ENCODE measurements around the gene FOLR1. TPM values are rescaled to one million over a fixed set of nuclear protein-coding genes. Genes with fewer than 3 reads are reported as not detected.

The FOLR1 gene
- total RNA-seq, 1 experiment from 2014 or later: 0.40 TPM

- Mint-ChIP-seq H3K4me1 (ENCODE audit: insufficient read depth, unreplicated experiment) (peaks cover 9% of the 10 kb centered on the region), H3K4me3 (ENCODE audit: unreplicated experiment) (no peak overlapping the region), H3K9me3 (ENCODE audit: unreplicated experiment) (no peaks in the 10 kb centered on the region), H3K27me3 (ENCODE audit: insufficient read depth, unreplicated experiment) (no peaks in the 10 kb centered on the region), H3K27ac (ENCODE audit: low read depth, unreplicated experiment) (no peak overlapping the region), H3K36me3 (ENCODE audit: insufficient read depth, unreplicated experiment) (peaks cover 48% of the 10 kb centered on the region)
- POLR2A ChIA-PET: interaction anchor here (0.6 to 3.3 kb wide), 5 partner anchors 11 to 213 kb away, joined by 3 to 25 read pairs (median 7); partner anchors contain the start of gene INPPL1
- TF ChIP-seq CTCF (IDR thresholded peaks at IDR 0.05; ENCODE audit: unreplicated experiment): no peak
- no peak for DNase-seq (ENCODE audit: unreplicated experiment)
- intact Hi-C loops (cut with micrococcal nuclease): loop anchor here (5.0 kb wide), 1 partner anchor 260 kb away; no protein-coding TSS in a partner anchor
- BruUV-seq (replicated peaks): no TSS peak
- CTCF ChIA-PET: interaction anchor here (1.1 to 3.6 kb wide), 7 partner anchors 8 to 260 kb away, joined by 3 to 12 read pairs (median 4); no protein-coding TSS in a partner anchor
Measured at GRCh38 chr11:72237112-72237931, 45.4 kb downstream of the FOLR1 start.

- ChIA-PET POLR2A (interaction anchor here (0.6 to 1.0 kb wide), 3 partner anchors 12 to 213 kb away, joined by 3 to 7 read pairs (median 3); no protein-coding TSS in a partner anchor), CTCF (interaction anchor here (0.6 to 3.6 kb wide), 8 partner anchors 9 to 260 kb away, joined by 3 to 12 read pairs (median 4); no protein-coding TSS in a partner anchor)
- Mint-ChIP-seq H3K27me3 (ENCODE audit: insufficient read depth, unreplicated experiment) (no peaks in the 10 kb centered on the region), H3K36me3 (ENCODE audit: insufficient read depth, unreplicated experiment) (peaks cover 44% of the 10 kb centered on the region), H3K27ac (ENCODE audit: low read depth, unreplicated experiment) (no peak overlapping the region), H3K4me1 (ENCODE audit: insufficient read depth, unreplicated experiment) (peaks cover 9% of the 10 kb centered on the region), H3K4me3 (ENCODE audit: unreplicated experiment) (no peak overlapping the region), H3K9me3 (ENCODE audit: unreplicated experiment) (no peaks in the 10 kb centered on the region)
- intact Hi-C loops (cut with micrococcal nuclease): loop anchor here (2.0 to 5.0 kb wide), 2 partner anchors 213 to 261 kb away; no protein-coding TSS in a partner anchor
- TF ChIP-seq CTCF (IDR thresholded peaks at IDR 0.05; ENCODE audit: unreplicated experiment): peak; percentile 60
- DNase-seq (ENCODE audit: unreplicated experiment): peak; percentile 60
- no TSS peak for BruUV-seq (replicated peaks)
Measured at GRCh38 chr11:72238040-72238450, 46.1 kb downstream of the FOLR1 start.

GRCh38 chr11:72238492-72239312 lies 46.8 kb downstream of the FOLR1 start:
- TSS peak; percentile 18 for BruUV-seq (replicated peaks)
- TF ChIP-seq CTCF (IDR thresholded peaks at IDR 0.05; ENCODE audit: unreplicated experiment): peak; percentile 5
- intact Hi-C loops (cut with micrococcal nuclease): loop anchor here (2.0 to 5.0 kb wide), 2 partner anchors 214 to 261 kb away; no protein-coding TSS in a partner anchor
- Mint-ChIP-seq H3K27ac (ENCODE audit: low read depth, unreplicated experiment) (no peak overlapping the region), H3K27me3 (ENCODE audit: insufficient read depth, unreplicated experiment) (no peaks in the 10 kb centered on the region), H3K4me1 (ENCODE audit: insufficient read depth, unreplicated experiment) (peaks cover 9% of the 10 kb centered on the region), H3K9me3 (ENCODE audit: unreplicated experiment) (no peaks in the 10 kb centered on the region), H3K36me3 (ENCODE audit: insufficient read depth, unreplicated experiment) (peaks cover 44% of the 10 kb centered on the region), H3K4me3 (ENCODE audit: unreplicated experiment) (no peak overlapping the region)
- ChIA-PET CTCF (interaction anchor here (0.6 to 3.6 kb wide), 9 partner anchors 8 to 261 kb away, joined by 3 to 12 read pairs (median 4); no protein-coding TSS in a partner anchor), POLR2A (interaction anchor here (0.6 to 1.0 kb wide), 3 partner anchors 13 to 214 kb away, joined by 3 to 7 read pairs (median 3); no protein-coding TSS in a partner anchor)
- DNase-seq (ENCODE audit: unreplicated experiment): no peak

All from MCF 10A (cell line).